ENCODE data around the gene PHC2. TPM values are rescaled to one million over a fixed set of nuclear protein-coding genes. Genes with fewer than 3 reads are reported as not detected.

PHC2 gene
- total and polyA plus RNA-seq, 2 of the 13 experiments (the other 11 are each of a cell fraction or from before 2014, with no cell fraction given): 52.5 to 84.9 TPM

- TF ChIP-seq SOX13 (IDR thresholded peaks at IDR 0.05): no peak
- 0 out of 4 replicates have a peak, but pooled peaks of 1 of the 2 experiments have one; percentile 6 for TF ChIP-seq SOX13 (CRISPR knock-in tag; conservative IDR thresholded peaks at IDR 0.05 in 1 of 2, IDR thresholded peaks at IDR 0.05 in 1 of 2)
- TF ChIP-seq TEAD3 (CRISPR knock-in tag; optimal IDR thresholded peaks at IDR 0.05; ENCODE audit: borderline replicate concordance): peak; percentile 64
- TF ChIP-seq ZNF441 (CRISPR knock-in tag; IDR thresholded peaks at IDR 0.05; ENCODE audit: borderline replicate concordance): peak; percentile 45; the same call in 1 of the 2 replicates
Measured at GRCh38 chr1:33385251-33385650, 45.6 kb downstream of the PHC2 start (continued).

GRCh38 chr1:33384040-33384812 lies 46.7 kb downstream of the PHC2 start:
- FAIRE-seq: no peak

More at GRCh38 chr1:33384040-33384812, 46.7 kb downstream of the PHC2 start:
- in situ Hi-C loops (cut with HindIII; ENCODE audit: extremely low pct_ligation_motif_present, low pct_unique_long_range_greater_than_20kb): no loop called here
- Histone ChIP-seq H3K79me2 (ENCODE audit: insufficient read depth, low read length) (no peaks in the 10 kb centered on the region), H2AFZ (ENCODE audit: low read length) (no peak overlapping the region), H3K4me2 (ENCODE audit: low read depth, low read length) (no peak overlapping the region), H3K9me3 (ENCODE audit: low read length) (no peaks in the 10 kb centered on the region), H3K9ac (ENCODE audit: insufficient read depth, low read depth, low read length) (no peak overlapping the region), H3K27ac (ENCODE audit: extremely low read length, insufficient read depth, low read length) (no peak overlapping the region), H3K4me1 (ENCODE audit: insufficient read depth, low read length) (peaks cover 26% of the 10 kb centered on the region), H3K36me3 (replicated peaks in 1 of 2; ENCODE audit: control insufficient read depth in 1 of 2, insufficient read depth in 2 of 2, low read length in 2 of 2) (no peaks in the 10 kb centered on the region), H3K4me3 (replicated peaks in 1 of 3; ENCODE audit: insufficient read depth in 1 of 3, low read depth in 2 of 3, low read length in 3 of 3) (no peak overlapping the region), H3K27me3 (ENCODE audit: control insufficient read depth in 1 of 2, insufficient read depth in 2 of 2, low read length in 2 of 2) (peaks cover 1 to 7% of the 10 kb centered on the region in 2 experiments; a peak in 2 of 5 replicates), H4K20me1 (ENCODE audit: insufficient read depth, low read length) (no peaks in the 10 kb centered on the region)
- intact Hi-C loops (cut with micrococcal nuclease; ENCODE audit: unreplicated experiment): no loop called here
- DNase-seq (ENCODE audit: low spot score) (no peak), ATAC-seq (no peak)
- POLR2A ChIA-PET: no interaction called here
- 39% methylated on average over 7 of the region's 7 CpGs for WGBS (ENCODE audit: low lambda C conversion rate)
- CTCF ChIA-PET (ENCODE audit: low intra/inter-chr PET ratio, low total read pairs): no interaction called here
- no TSS peak for BruUV-seq (replicated peaks)
- TF ChIP-seq ZNF766 (CRISPR knock-in tag; IDR thresholded peaks at IDR 0.05; ENCODE audit: borderline replicate concordance): no peak
- TF ChIP-seq, protein P1, sequence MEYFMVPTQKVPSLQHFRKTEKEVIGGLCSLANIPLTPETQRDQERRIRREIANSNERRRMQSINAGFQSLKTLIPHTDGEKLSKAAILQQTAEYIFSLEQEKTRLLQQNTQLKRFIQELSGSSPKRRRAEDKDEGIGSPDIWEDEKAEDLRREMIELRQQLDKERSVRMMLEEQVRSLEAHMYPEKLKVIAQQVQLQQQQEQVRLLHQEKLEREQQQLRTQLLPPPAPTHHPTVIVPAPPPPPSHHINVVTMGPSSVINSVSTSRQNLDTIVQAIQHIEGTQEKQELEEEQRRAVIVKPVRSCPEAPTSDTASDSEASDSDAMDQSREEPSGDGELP (IDR thresholded peaks at IDR 0.05; ENCODE audit: borderline replicate concordance, low read depth): peak; percentile 42; the same call in 1 of the 2 replicates
- no peak for TF ChIP-seq RAD21 (CRISPR knock-in tag; IDR thresholded peaks at IDR 0.05)
- no peak for TF ChIP-seq ZNF569 (CRISPR knock-in tag; IDR thresholded peaks at IDR 0.05; ENCODE audit: borderline replicate concordance)
- TF ChIP-seq SMYD3 (CRISPR knock-in tag; IDR thresholded peaks at IDR 0.05): no peak

Measured in HepG2 (cell line).